Mesendoderm (in vitro differentiated cells): Measurements from ENCODE around the gene PLPP7.
A peak's percentile ranks its signal among the peaks of the same experiment; 100 is the strongest.

Experiments used
- DNase-seq: peaks from one replicate; pipeline ENCODE4 v3.0.0; 2013
- H2AK5ac ChIP-seq: 2 replicates; pipeline ENCODE4 v1.6.1; 2013; ENCODE audit warnings: low read length, inconsistent platforms
- H2BK120ac ChIP-seq: 2 replicates; pipeline ENCODE4 v1.6.1; 2013; ENCODE audit warnings: low read depth, mild to moderate bottlenecking, low read length, moderate library complexity, mixed read lengths
- H2BK15ac ChIP-seq: replicated peaks from 2 replicates; pipeline ENCODE4 v1.6.1; 2013; ENCODE audit warnings: low read depth, mild to moderate bottlenecking, moderate library complexity
- H2BK5ac ChIP-seq: 2 replicates; pipeline ENCODE4 v1.6.1; 2013; ENCODE audit warnings: low read length, inconsistent platforms
- H3K18ac ChIP-seq: 2 replicates; pipeline ENCODE4 v1.6.1; 2013; ENCODE audit warnings: mild to moderate bottlenecking, low read length, mixed read lengths
- H3K23ac ChIP-seq: one replicate; pipeline ENCODE4 v1.6.1; 2013; ENCODE audit warnings: low read length
- H3K27ac ChIP-seq: 2 replicates; pipeline ENCODE4 v1.5.1; 2013; ENCODE audit warnings: low read depth, mild to moderate bottlenecking, inconsistent platforms, low read length, moderate library complexity
- H3K27me3 ChIP-seq: 2 replicates; pipeline ENCODE4 v1.6.1; 2013; ENCODE audit warnings: low read length, control low read depth, mild to moderate bottlenecking, inconsistent platforms; ENCODE audit not compliant: insufficient read depth, poor library complexity
- H3K36me3 ChIP-seq: 2 replicates; pipeline ENCODE4 v1.6.1; 2013; ENCODE audit warnings: low read length, inconsistent platforms; ENCODE audit not compliant: control insufficient read depth, insufficient read depth
- H3K4ac ChIP-seq: one replicate; pipeline ENCODE4 v1.6.1; 2013; ENCODE audit warnings: low read depth, mild to moderate bottlenecking, low read length, moderate library complexity
- H3K4me1 ChIP-seq: 2 replicates; pipeline ENCODE4 v1.6.1; 2013; ENCODE audit warnings: low read depth, low read length, inconsistent platforms; ENCODE audit not compliant: control insufficient read depth
- H3K4me2 ChIP-seq: 2 replicates; pipeline ENCODE4 v1.6.1; 2013; ENCODE audit warnings: low read length
- H3K4me3 ChIP-seq: 2 replicates; pipeline ENCODE4 v1.5.1; 2013; ENCODE audit warnings: mild to moderate bottlenecking, low read length
- H3K56ac ChIP-seq: one replicate; pipeline ENCODE4 v1.6.1; 2013; ENCODE audit warnings: low read length
- H3K79me1 ChIP-seq: 2 replicates; pipeline ENCODE4 v1.6.1; 2013; ENCODE audit warnings: low read length, inconsistent platforms
- H3K79me2 ChIP-seq: 2 replicates; pipeline ENCODE4 v1.6.1; 2013; ENCODE audit warnings: mild to moderate bottlenecking, low read length; ENCODE audit not compliant: control insufficient read depth, insufficient read depth
- H3K9ac ChIP-seq: 2 replicates; pipeline ENCODE4 v1.6.1; 2013; ENCODE audit warnings: low read length, inconsistent platforms
- H4K5ac ChIP-seq: one replicate; pipeline ENCODE4 v1.6.1; 2013; ENCODE audit warnings: low read length
- H4K8ac ChIP-seq: one replicate; pipeline ENCODE4 v1.6.1; 2013; ENCODE audit warnings: low read depth, mild to moderate bottlenecking, control low read depth, low read length, moderate library complexity
- WGBS: extraction: QIAGEN DNeasy Blood & Tissue Kit; methylation state at CpG from one replicate; pipeline ENCODE4 v1.1.7; 2013; ENCODE audit warnings: low lambda C conversion rate, missing lambda C conversion rate; ENCODE audit not compliant: insufficient coverage; ENCODE audit errors: extremely low coverage; 5-methylcytosine and 5-hydroxymethylcytosine counted together

The PLPP7 gene

GRCh38 chr9:131277910-131278701 lies 11.4 kb upstream of the PLPP7 start:
- peak overlapping the region; percentile 54 for H3K56ac ChIP-seq
- no peak overlapping the region for H2BK5ac ChIP-seq
- DNase-seq, result peak; percentile 95
- H3K27ac ChIP-seq, result no peak overlapping the region
- H2BK120ac ChIP-seq, result no peak overlapping the region
- H2BK15ac ChIP-seq, result no peak overlapping the region
- H3K18ac ChIP-seq, result peak overlapping the region; percentile 9
- WGBS, result no CpG with 5 or more reads among the region's 59 CpGs
- H2AK5ac ChIP-seq, result no peak overlapping the region
- peaks cover 6% of the 10 kb centered on the region for H3K27me3 ChIP-seq
- no peaks in the 10 kb centered on the region for H3K79me1 ChIP-seq
- H4K8ac ChIP-seq, result no peak overlapping the region
- no peaks in the 10 kb centered on the region for H3K79me2 ChIP-seq
- H4K5ac ChIP-seq, result no peak overlapping the region
- peak overlapping the region; percentile 7 for H3K4me3 ChIP-seq
- no peak overlapping the region for H3K23ac ChIP-seq
- H3K9ac ChIP-seq, result no peak overlapping the region
- H3K36me3 ChIP-seq, result no peaks in the 10 kb centered on the region
- no peaks in the 10 kb centered on the region for H3K4me1 ChIP-seq
- H3K4ac ChIP-seq, result no peak overlapping the region
- peak overlapping the region; percentile 5 for H3K4me2 ChIP-seq

- Histone ChIP-seq H2BK120ac (no peak overlapping the region), H2AK5ac (no peak overlapping the region), H3K23ac (no peak overlapping the region), H4K8ac (no peak overlapping the region), H3K4me3 (no peak overlapping the region), H3K4ac (no peak overlapping the region), H3K79me1 (no peaks in the 10 kb centered on the region), H3K79me2 (no peaks in the 10 kb centered on the region), H3K36me3 (no peaks in the 10 kb centered on the region), H2BK5ac (no peak overlapping the region), H3K9ac (no peak overlapping the region), H3K4me2 (no peak overlapping the region), H3K27me3 (peaks cover 6% of the 10 kb centered on the region), H4K5ac (no peak overlapping the region), H3K56ac (no peak overlapping the region), H2BK15ac (no peak overlapping the region), H3K4me1 (no peaks in the 10 kb centered on the region), H3K27ac (no peak overlapping the region), H3K18ac (no peak overlapping the region)
- DNase-seq, result no peak
- WGBS, result no CpG with 5 or more reads among the region's 10 CpGs
Measured at GRCh38 chr9:131278702-131279111, 10.8 kb upstream of the PLPP7 start.

GRCh38 chr9:131279196-131279862 lies 10.2 kb upstream of the PLPP7 start:
- H2BK5ac ChIP-seq, result no peak overlapping the region
- no peak overlapping the region for H2BK15ac ChIP-seq
- no peak overlapping the region for H3K4me3 ChIP-seq
- no peak overlapping the region for H3K4ac ChIP-seq
- H3K79me1 ChIP-seq, result no peaks in the 10 kb centered on the region
- H3K23ac ChIP-seq, result no peak overlapping the region
- no peak overlapping the region for H3K56ac ChIP-seq
- H4K5ac ChIP-seq, result no peak overlapping the region
- DNase-seq, result no peak
- H2BK120ac ChIP-seq, result no peak overlapping the region
- no peak overlapping the region for H4K8ac ChIP-seq
- no peak overlapping the region for H3K9ac ChIP-seq
- no peak overlapping the region for H3K27ac ChIP-seq
- no peaks in the 10 kb centered on the region for H3K4me1 ChIP-seq
- peaks cover 6% of the 10 kb centered on the region for H3K27me3 ChIP-seq
- H3K18ac ChIP-seq, result no peak overlapping the region
- H3K79me2 ChIP-seq, result no peaks in the 10 kb centered on the region
- no CpG with 5 or more reads among the region's 11 CpGs for WGBS
- no peaks in the 10 kb centered on the region for H3K36me3 ChIP-seq
- no peak overlapping the region for H2AK5ac ChIP-seq
- H3K4me2 ChIP-seq, result no peak overlapping the region

GRCh38 chr9:131279863-131280570 lies 9.5 kb upstream of the PLPP7 start:
- Histone ChIP-seq H3K4me1 (no peaks in the 10 kb centered on the region), H3K4me2 (no peak overlapping the region), H3K9ac (no peak overlapping the region), H3K56ac (no peak overlapping the region), H2BK120ac (no peak overlapping the region), H4K8ac (no peak overlapping the region), H3K79me2 (no peaks in the 10 kb centered on the region), H2BK5ac (no peak overlapping the region), H3K27ac (no peak overlapping the region), H2AK5ac (no peak overlapping the region), H3K4me3 (no peak overlapping the region), H3K4ac (no peak overlapping the region), H2BK15ac (no peak overlapping the region), H3K23ac (no peak overlapping the region), H3K18ac (no peak overlapping the region), H3K36me3 (no peaks in the 10 kb centered on the region), H4K5ac (no peak overlapping the region), H3K79me1 (no peaks in the 10 kb centered on the region), H3K27me3 (peaks cover 6% of the 10 kb centered on the region)
- no peak for DNase-seq
- WGBS, result no CpG with 5 or more reads among the region's 19 CpGs

GRCh38 chr9:131280660-131281059 lies 8.9 kb upstream of the PLPP7 start:
- Histone ChIP-seq H3K23ac (no peak overlapping the region), H3K4me1 (no peaks in the 10 kb centered on the region), H3K9ac (no peak overlapping the region), H2BK15ac (no peak overlapping the region), H3K56ac (no peak overlapping the region), H2AK5ac (no peak overlapping the region), H4K8ac (no peak overlapping the region), H2BK5ac (no peak overlapping the region), H4K5ac (no peak overlapping the region), H3K4ac (no peak overlapping the region), H3K27me3 (peaks cover 6% of the 10 kb centered on the region), H3K18ac (no peak overlapping the region), H3K79me1 (no peaks in the 10 kb centered on the region), H3K4me3 (no peak overlapping the region), H2BK120ac (no peak overlapping the region), H3K36me3 (no peaks in the 10 kb centered on the region), H3K27ac (no peak overlapping the region), H3K79me2 (no peaks in the 10 kb centered on the region), H3K4me2 (no peak overlapping the region)
- no CpG with 5 or more reads among the region's 3 CpGs for WGBS
- no peak for DNase-seq
